WTC11 (cell line): ENCODE measurements around the gene MMP24OS.

Experiments
- IRF2 ChIP-seq: sonication (generic); formaldehyde crosslinking; IDR thresholded peaks from 2 replicates; pipeline ENCODE4 v1.8.0; 2022; ENCODE audit warnings: low read depth, missing genetic modification reagents, borderline replicate concordance
- JUN ChIP-seq: sonication (generic); formaldehyde crosslinking; IDR thresholded peaks from 2 replicates; pipeline ENCODE4 v1.8.0; 2023; ENCODE audit warnings: mild to moderate bottlenecking, missing genetic modification reagents
- NFATC4 ChIP-seq: fragments of 250-450 bp; sonication (Bioruptor Pico); IDR thresholded peaks from 2 replicates; pipeline ENCODE4 v1.9.0; 2021; ENCODE audit warnings: mild to moderate bottlenecking
- NFE2L1 ChIP-seq: sonication (generic); formaldehyde crosslinking; IDR thresholded peaks from 2 replicates; pipeline ENCODE4 v1.8.1; 2023; ENCODE audit warnings: missing genetic modification reagents
- SMAD3 ChIP-seq: sonication (generic); formaldehyde crosslinking; IDR thresholded peaks from 2 replicates; pipeline ENCODE4 v1.8.0; 2022; ENCODE audit warnings: missing genetic modification reagents, mild to moderate bottlenecking, borderline replicate concordance
- TF ChIP-seq, protein P1 (sequence below): fragments of 200-600 bp; IDR thresholded peaks from 2 replicates; pipeline ENCODE4 v1.8.0; 2022; ENCODE audit warnings: antibody characterized with exemption
- TF ChIP-seq, protein P2 (sequence below): sonication (generic); formaldehyde crosslinking; IDR thresholded peaks from 2 replicates; pipeline ENCODE4 v1.8.0; 2022; ENCODE audit warnings: mild to moderate bottlenecking, missing genetic modification reagents
- TF ChIP-seq, protein P3 (sequence below): fragments of 250-450 bp; sonication (Bioruptor Pico); IDR thresholded peaks from 2 replicates; pipeline ENCODE4 v1.9.0; 2021; ENCODE audit warnings: mild to moderate bottlenecking
- TF ChIP-seq, protein P4 (sequence below): sonication (generic); formaldehyde crosslinking; IDR thresholded peaks from 2 replicates; pipeline ENCODE4 v1.8.0; 2022; ENCODE audit warnings: mild to moderate bottlenecking, missing genetic modification reagents

DNA sequence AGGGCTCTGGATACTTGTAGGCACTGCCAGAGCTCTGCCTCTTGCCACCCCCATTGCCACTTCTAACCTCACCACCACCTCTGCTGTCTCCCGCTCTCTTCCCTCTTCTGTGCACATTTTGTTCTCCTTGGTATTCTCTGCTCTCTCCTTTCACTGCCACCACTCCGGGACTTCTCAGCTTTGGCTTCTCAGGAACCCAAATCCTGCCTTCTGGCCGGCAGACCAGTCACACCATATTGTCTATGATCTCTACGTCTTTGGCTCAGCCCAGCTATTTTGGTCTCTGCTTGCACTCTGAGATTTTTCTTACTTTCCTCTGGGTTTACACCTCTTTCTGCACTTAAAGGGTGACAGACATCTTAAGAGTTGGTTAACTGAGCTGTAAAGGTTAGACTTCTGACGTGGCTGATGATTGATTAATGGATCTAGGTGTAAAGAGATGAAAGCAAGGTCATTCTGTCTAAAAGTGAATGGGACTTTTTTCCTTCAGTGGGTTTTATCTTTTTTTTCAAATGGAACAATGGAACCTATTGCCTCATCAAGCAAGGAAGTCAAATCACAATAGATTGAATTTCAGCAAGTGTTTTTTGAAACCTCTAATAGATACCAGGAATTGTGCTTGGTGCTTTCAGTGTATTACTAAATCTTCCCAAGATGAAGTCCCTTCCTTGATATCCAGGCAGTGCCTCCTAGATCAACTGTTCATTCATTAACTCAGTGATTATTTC lies 37.7 kb downstream of the MMP24OS start:
- TF ChIP-seq IRF2 (no peak), NFE2L1 (CRISPR knock-in tag) (no peak), NFATC4 (CRISPR knock-in tag) (no peak), JUN (CRISPR knock-in tag) (no peak), SMAD3 (CRISPR knock-in tag) (no peak)
- TF ChIP-seq, protein P1, sequence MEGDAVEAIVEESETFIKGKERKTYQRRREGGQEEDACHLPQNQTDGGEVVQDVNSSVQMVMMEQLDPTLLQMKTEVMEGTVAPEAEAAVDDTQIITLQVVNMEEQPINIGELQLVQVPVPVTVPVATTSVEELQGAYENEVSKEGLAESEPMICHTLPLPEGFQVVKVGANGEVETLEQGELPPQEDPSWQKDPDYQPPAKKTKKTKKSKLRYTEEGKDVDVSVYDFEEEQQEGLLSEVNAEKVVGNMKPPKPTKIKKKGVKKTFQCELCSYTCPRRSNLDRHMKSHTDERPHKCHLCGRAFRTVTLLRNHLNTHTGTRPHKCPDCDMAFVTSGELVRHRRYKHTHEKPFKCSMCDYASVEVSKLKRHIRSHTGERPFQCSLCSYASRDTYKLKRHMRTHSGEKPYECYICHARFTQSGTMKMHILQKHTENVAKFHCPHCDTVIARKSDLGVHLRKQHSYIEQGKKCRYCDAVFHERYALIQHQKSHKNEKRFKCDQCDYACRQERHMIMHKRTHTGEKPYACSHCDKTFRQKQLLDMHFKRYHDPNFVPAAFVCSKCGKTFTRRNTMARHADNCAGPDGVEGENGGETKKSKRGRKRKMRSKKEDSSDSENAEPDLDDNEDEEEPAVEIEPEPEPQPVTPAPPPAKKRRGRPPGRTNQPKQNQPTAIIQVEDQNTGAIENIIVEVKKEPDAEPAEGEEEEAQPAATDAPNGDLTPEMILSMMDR = no peak
- TF ChIP-seq, protein P2, sequence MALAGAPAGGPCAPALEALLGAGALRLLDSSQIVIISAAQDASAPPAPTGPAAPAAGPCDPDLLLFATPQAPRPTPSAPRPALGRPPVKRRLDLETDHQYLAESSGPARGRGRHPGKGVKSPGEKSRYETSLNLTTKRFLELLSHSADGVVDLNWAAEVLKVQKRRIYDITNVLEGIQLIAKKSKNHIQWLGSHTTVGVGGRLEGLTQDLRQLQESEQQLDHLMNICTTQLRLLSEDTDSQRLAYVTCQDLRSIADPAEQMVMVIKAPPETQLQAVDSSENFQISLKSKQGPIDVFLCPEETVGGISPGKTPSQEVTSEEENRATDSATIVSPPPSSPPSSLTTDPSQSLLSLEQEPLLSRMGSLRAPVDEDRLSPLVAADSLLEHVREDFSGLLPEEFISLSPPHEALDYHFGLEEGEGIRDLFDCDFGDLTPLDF (CRISPR knock-in tag) = no peak
- TF ChIP-seq, protein P3, sequence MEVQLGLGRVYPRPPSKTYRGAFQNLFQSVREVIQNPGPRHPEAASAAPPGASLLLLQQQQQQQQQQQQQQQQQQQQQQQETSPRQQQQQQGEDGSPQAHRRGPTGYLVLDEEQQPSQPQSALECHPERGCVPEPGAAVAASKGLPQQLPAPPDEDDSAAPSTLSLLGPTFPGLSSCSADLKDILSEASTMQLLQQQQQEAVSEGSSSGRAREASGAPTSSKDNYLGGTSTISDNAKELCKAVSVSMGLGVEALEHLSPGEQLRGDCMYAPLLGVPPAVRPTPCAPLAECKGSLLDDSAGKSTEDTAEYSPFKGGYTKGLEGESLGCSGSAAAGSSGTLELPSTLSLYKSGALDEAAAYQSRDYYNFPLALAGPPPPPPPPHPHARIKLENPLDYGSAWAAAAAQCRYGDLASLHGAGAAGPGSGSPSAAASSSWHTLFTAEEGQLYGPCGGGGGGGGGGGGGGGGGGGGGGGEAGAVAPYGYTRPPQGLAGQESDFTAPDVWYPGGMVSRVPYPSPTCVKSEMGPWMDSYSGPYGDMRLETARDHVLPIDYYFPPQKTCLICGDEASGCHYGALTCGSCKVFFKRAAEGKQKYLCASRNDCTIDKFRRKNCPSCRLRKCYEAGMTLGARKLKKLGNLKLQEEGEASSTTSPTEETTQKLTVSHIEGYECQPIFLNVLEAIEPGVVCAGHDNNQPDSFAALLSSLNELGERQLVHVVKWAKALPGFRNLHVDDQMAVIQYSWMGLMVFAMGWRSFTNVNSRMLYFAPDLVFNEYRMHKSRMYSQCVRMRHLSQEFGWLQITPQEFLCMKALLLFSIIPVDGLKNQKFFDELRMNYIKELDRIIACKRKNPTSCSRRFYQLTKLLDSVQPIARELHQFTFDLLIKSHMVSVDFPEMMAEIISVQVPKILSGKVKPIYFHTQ (CRISPR knock-in tag) = no peak
- TF ChIP-seq, protein P4, sequence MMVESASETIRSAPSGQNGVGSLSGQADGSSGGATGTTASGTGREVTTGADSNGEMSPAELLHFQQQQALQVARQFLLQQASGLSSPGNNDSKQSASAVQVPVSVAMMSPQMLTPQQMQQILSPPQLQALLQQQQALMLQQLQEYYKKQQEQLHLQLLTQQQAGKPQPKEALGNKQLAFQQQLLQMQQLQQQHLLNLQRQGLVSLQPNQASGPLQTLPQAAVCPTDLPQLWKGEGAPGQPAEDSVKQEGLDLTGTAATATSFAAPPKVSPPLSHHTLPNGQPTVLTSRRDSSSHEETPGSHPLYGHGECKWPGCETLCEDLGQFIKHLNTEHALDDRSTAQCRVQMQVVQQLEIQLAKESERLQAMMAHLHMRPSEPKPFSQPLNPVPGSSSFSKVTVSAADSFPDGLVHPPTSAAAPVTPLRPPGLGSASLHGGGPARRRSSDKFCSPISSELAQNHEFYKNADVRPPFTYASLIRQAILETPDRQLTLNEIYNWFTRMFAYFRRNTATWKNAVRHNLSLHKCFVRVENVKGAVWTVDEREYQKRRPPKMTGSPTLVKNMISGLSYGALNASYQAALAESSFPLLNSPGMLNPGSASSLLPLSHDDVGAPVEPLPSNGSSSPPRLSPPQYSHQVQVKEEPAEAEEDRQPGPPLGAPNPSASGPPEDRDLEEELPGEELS (CRISPR knock-in tag) = no peak
